A204.1 (cell line): ENCODE measurements around the gene C12orf50.
"Not testable (repeated sequence)": the region's sequence is repeated elsewhere in the genome, so short reads cannot be mapped to it uniquely, and the experiment has no call there.

Source experiments
- FAIRE-seq: peaks from 2 replicates; lab custom pipeline; 2012; peaks lifted over from hg19 to GRCh38; lab: Jason Lieb, UNC

Gene C12orf50, protein sequence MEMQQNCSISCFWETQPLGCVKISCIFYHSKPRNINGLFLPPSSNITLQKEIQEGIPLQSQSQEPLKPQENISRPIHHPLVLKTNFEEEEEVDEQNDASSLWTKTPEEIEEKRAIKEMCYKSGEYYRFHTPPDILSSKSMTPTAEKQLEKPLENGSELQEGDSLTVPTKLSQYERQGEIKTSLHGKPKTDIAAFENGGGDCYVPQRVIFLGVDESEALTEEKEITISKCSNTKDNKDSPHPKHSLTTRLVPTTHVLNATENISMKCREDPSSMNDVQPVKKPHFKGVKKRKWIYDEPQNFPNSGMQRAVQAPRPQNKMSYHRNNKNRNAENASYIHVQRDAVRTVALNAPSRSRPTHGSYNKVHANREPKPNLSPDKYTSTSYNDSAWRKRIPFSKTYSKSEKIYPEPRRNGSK

DNA sequence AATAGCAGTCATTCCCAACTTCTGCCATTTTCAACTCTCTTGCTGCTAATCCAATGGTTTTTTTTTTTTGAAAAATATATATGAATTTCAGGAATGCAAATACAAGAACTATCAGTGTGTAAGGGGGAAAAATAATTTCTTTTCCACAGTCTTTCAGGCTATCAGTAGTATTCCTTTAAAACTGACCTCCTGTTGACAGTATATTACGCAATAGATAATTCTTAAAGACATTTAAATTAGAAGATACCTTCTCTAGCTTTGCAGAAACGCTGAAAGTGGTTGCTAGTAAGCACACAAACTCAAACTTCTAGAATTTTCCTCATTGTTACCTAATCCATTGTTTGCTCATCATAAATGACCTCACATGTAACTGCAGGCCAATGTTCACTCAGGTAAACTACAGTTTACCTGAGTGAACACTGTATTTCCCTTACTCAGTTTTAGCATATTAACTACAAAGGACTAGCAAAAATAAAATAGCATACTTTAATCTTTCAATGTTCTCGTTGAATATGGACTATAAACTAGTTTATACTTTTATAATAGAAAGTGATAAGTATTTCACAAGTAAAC, at the start of gene C12orf50:
Gene C12orf50 (minus strand): TSS at position 309 of the 573 bp plus-strand sequence. CDS start 2,439 bp downstream, outside the sequence.
- FAIRE-seq = no peak

DNA sequence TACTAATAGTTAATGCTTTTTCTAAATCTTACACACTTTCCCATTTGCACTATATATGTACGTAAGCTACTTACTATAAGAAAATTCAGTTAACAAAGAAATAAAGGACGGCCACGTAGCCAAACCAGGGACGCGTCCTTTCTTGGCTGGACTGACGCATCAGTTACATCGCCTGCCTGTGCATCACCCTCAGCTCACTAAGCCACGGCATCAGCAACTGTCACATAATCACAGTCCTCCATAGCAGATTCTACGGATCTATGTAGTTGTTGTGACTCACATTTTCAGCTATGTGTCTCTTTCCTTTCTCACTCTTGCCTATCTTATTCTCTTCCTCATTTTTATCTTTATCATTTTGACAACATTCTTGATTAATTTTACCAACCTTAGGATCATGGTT, 38.1 kb upstream of the C12orf50 start:
- no peak for FAIRE-seq

DNA sequence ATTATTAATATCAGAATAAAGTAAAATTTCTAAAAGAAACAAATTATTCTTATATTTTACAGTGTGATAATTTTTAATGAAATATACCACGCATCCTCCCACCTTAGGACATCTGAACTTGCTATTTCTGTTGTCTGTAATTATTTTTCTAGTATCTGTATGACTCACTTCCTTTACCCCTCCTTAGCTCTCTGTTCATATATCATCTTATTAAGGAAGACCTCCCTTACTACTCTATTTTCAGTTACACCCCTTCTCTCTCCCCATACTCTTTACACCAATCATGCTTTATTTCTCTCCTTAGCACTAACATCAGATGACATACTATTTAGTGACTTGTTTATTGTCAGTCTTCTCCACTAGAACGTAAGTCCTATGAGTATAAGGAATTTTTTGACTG, 34.2 kb upstream of the C12orf50 start:
- FAIRE-seq = no peak

DNA sequence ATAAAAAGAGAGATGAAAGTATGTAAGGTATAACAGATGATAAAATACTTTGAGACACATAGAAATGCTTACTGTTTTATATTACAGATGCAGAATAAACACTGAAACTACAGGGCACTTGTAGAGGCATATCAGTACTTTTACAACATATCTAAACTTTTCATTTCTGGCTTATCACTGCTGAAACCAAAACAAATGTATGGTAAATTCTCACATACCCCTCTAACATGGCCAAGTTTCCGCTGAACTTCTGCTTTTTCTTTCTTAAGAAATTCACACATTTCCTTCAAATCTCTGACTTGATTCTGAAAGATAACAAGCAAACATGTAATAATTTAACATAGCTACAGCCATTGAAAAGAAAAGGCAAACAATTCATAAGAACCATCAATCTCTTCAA, 33.3 kb upstream of the C12orf50 start:
- FAIRE-seq = no peak

DNA sequence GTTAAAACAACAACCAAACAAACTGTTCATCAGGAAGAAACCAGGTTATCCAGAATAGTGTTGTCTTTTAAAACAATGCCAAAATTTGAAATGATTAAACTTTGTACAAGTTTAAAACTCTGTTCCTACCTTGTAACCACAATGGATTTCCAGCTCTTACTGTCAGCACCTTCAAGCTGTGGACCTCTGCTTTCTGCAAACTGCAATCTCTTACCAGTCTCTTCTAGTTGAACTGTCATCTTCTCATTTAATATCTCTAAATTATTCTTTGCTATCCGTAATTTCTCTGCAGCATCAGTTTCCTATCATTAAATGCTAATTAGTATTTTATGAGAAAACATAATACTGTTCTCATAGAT, 29.5 kb upstream of the C12orf50 start:
- no peak for FAIRE-seq

DNA sequence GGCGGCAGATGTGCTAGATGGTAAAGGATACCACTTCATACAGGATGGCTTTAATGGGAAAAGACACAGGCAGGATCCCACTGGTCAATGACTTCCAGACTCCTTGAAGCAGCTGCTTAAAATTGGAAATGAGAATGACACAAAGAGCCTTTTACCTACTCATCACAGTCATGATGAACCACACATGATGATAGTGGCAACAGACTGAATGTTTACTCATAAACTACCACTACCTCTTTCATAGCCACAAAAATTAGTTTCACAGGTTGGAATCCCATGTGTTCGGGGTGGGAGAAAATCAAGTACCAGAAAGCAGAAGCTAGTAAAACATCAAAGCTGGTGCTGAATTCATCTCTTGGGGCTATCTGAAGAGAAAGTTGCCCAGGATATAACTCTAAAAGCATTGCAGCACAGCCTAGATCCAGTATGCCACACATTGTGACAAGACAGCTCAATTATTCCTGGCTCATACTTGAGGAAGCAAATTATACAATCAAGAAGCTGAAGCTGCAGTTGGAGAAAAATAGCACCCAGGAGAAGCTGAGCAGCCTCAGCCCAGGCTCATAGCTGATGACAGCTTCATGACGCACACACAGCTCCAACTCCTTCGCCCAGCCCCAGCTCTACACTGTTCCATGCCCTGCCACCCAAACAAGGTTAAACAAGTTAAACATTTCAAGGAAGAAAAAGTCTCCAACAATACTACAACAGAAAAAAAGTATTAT, 29.0 kb upstream of the C12orf50 start:
- no peak for FAIRE-seq

DNA sequence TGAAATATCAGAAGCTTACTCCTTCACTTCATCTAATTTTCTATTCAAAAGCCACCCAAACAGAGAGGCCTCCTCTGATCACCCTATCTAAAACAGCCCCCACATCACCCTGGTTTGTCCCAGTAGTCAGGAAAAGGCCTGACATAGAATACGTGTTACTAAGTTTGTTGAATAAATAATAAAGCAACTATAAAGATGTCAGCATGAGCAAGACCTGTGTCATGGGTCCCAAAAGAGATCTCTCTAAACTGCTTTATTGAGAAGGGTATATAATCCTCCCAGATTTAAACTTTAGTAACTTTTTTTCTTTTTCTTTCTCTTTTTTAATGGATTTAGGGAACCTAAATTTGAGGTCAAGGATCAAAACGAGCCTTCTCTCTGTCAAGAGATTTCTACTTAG, 27.4 kb upstream of the C12orf50 start:
- no peak for FAIRE-seq

DNA sequence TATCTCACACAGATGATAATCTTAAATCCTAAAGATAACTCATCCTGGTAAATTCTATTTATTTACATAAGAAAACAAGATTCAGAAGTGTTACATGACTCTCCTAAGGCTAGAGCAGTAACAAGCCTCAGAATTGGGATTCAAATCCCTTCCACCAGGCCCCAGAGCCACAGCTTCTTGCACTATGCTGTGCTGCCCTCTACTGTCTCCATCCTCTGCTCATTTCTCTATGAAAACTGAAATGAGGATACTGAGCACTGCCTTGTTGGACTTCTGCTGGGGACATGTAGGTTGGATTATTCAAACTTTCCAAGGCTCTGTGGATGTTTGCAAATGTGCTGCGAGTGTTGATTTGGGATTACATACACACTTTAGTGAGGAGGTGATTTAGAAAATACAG, 23.5 kb upstream of the C12orf50 start:
- peak; percentile 25 for FAIRE-seq

DNA sequence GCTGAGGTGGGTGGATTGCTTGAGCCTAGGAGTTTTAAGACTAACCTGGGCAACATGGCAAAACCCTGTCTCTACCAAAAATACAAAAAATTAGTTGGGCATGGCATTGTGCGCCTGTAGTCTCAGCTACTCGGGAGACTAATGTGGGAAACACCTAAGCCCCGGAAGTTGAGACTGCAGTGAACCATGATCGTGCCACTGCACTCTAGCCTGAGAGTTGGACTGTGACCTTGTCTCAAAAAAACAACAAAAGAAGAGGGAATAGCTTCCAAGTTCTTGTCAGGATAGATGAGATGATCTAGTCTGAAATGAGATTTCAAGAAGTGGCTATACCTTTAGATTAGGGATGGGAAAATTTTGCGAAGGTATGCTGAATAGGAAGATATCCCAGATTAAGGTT, 14.8 kb upstream of the C12orf50 start:
- no peak for FAIRE-seq

DNA sequence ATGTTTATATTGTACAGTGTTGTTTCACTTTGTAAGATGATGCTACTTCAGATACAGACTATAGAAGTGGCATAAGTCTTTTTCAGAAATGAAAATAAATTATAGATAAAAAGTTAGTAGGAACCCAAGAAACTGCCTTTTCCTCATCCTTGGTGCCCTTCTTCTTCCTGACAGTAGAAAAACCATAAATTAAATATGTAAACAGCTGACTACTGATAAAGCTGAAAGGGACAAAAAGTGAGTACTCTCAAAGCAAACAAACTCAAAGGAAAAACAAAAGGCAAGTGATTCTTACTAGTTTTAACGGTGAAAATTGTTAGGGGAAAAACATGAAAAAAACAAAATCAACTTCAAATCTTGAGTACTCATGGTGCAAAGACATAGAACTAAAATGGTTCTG, 8.6 kb upstream of the C12orf50 start:
- no peak for FAIRE-seq

DNA sequence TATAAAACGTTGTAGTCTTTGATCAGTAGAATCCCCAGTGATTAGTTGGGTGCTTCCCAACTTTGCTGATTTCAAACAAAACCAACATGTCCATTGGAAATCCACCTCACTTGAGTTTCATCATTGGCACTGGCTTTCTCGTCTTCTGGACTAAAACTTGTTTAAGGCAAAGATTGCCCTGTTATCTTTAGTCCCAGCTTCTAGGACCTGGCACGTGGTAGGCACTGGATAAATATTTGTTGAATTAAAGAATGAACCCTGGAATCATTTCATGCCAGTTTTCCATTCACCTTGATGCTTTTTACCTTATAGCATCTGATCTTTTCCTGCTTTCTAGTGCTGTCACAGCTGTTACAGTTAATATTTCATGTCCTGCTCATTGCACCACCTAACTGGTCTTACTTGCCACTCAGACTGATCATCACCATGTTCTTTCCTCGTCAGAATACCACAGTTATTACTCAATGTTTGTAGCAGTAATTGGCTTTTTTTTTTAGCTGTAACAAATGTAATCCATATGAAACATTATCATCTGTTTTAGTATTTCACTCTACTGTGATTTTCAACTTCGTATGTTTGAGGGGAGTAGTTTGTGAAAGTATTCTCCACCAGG, 7.3 kb upstream of the C12orf50 start:
- FAIRE-seq = no peak

DNA sequence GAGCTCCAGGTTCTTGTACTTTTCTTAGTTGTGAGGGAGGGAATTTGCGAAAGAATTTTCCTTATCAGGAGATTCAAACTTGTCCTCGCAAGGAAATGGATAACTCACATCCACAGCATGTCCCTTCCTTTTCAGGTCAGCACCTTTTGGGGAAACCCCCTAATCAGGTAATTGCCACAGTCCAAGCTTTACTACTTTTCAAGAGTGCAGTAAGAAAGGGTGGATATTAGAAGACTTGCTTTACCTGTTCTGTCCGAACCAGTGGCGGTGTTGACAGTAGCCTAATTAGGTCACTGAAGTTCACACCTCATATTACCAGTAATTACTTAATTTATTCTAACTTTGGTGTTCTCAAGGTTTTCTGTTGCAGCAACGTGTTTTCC, 6.7 kb upstream of the C12orf50 start:
- no peak for FAIRE-seq

DNA sequence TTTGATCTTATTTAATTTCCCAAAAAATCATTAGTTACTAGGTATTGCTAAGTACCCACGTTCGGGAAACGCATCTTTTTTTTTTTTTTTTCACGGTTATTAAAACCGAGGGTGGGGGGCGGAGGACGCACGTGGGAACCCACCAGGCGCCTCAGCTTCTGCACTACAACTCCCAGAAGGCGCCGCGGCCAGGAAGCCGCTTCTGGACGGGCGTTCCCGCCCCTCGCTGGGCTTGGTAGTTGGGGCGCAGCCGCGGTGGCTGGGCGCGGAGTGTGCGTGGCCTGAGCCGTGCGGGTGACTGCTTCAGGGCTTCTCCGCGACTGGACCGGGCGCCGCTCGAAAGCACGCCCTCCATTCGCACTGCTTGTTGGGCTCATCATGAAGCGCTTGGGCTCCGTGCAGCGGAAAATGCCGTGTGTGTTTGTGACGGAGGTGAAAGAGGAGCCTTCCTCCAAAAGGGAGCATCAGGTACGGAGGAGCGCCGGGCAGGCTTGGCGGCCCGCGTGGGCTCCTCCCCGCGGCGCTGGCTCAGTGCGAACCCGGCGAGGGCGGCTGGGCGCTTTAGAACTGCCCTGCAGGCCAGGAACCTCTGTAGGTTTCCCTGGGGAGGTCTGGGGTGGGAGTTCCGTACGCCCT, 6.2 kb upstream of the C12orf50 start:
- FAIRE-seq = no peak

DNA sequence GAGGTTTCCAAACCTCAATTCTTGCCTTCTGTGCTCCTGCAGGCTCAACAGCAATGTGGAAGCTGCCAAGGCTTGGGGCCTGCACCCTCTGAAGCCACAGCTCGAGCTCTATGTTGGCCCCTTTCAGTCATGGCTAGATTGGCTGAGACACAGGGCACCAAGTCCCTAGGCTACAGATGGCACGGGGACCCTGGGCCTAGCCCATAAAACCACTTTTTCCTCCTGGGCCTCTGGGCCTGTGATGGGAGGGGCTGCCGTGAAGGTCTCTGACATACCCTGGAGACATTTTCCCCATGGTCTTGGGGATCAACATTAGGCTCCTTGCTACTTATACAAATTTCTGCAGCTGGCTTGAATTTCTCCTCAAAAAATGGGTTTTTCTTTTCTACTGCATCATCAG, 2.0 kb upstream of the C12orf50 start:
- FAIRE-seq = not testable (repeated sequence)

DNA sequence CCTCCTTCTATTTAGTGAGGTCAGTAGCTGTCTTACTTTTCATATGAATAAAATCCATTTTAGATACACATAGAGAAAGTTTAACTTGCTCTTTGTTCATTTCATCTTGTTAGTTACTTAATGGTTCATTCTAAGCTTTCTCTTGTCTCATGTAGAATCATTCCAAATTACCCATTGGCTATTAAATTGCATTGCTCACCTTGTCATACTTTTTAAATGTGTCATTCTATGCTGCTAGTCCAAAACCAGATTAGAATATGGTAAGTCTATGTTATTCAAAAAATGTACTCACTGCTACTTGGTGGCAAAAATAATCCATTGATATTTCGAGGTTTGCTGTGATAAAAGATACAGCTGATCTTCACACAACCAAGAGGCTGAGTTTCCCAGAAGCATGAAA, 3.0 kb downstream of the C12orf50 start:
- no peak for FAIRE-seq

DNA sequence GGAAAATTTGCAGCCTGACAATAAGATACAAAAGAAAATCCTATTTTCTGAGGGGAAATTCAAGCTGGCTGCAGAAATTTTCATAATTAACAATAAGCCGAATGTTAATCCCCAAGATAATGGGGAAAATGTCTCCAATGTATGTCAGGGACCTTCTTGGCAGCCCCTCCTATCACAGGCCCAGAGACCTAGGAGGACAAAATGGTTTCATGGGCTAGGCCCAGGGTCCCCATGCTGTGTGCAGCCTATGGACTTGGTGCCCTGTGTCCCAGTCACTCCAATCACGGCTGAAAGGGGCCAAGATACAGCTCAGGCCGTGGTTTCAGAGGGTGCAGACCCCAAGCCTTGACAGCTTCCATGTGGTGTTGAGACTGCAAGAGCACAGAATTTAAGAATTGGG, 11.2 kb downstream of the C12orf50 start:
- FAIRE-seq = no peak

DNA sequence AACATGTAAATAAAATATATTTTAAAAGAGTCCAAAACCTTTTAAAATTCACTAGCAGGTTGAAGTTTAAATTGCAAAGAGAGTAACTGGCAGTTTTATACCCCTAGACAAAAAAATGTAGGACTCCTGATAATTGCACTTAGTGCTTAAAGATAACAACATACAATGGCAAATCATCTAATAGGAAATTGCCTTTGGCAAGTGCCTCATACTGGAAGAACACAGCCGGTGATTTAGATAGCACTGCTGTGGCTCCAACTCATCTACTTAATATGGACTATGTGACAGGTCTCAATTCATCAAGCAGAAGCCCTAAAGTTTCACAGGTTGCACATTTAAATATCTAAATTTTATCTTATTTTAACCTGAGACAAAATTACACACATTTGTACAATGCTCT, 13.4 kb downstream of the C12orf50 start:
- no peak for FAIRE-seq

DNA sequence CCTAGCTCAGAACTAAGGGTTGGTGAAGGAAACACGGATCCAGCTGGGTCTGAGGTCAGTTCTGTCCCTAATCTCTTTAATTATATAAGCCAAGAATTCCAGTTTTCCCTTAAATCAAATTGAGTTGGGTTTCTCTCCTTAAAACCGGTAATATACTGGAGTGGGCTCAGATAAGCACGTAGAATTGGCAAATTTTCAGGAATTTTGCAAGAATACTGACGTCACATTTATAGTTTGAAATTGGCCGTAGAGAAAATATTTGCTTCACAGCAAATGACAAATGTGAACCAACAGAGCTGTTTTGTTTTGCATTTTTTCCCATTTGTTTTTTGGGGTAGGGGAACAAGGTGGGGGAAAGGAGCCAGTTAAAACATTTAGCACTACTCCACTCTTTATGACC, 17.4 kb downstream of the C12orf50 start:
- FAIRE-seq = no peak

DNA sequence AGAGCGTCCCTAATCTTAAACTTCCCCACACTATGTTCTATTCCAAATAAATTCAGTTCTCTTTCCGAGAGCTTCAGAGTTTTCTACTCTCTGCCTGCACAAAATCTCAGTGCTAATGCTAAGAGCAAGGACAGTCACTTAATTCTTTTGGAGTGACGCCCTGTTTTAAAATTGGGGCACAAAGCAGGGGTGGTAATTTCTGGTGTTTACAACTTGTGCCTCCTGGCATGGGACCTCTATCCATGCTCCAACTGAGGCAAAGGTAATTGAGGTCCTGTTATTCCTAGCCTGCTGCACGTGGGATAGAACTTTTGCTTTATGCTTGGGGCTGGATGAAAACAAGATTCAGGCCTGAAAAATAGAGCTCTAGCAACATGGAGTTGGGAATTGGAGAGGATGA, 22.9 kb downstream of the C12orf50 start:
- no peak for FAIRE-seq

DNA sequence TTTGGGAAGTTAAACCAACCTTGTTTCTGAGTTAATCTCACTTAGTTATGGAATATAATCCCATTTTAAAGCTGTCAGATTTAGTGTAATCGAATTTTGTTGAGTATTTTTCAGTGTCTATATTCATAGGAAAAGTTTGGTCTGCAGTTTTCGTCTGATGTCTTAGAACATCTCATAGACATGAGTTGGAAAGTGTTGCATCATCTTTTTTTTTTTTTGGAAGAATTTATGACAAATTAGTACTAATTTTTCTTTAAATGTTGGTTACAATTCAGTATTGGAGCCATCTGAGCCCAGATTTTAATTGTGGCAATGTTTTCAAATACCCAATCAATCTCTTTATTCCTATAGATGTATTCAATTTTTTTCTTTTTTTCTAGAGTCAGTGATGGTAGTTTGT, 27.9 kb downstream of the C12orf50 start:
- no peak for FAIRE-seq

DNA sequence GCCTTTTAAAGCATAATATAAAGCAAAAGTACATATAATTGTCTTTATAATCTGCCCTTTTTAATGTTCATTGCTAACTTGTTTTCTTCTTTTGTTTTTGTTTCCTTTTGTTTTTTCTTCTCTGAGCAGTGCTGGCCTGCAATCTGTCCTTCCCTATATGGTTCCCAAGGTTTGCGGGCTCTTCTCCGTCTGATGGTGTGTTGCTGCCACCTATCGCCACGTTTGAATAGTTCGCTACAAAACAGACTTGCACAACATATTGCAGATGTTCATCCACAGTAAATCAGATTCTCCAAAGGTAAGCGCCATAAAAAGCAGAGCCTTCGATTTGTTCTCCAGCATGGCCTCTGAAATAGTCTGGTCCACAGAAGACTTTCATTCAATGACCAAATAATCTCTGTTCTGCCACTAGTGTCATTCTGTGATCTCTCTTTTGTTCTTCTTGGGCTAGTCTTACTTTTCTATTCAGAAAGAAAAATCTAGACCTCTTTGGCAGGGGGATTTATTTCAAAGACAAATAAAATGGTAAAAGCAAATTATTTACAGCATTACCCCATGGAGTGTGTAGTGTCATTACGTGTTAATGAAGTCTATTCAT, 33.5 kb downstream of the C12orf50 start:
- FAIRE-seq = peak; percentile 85

DNA sequence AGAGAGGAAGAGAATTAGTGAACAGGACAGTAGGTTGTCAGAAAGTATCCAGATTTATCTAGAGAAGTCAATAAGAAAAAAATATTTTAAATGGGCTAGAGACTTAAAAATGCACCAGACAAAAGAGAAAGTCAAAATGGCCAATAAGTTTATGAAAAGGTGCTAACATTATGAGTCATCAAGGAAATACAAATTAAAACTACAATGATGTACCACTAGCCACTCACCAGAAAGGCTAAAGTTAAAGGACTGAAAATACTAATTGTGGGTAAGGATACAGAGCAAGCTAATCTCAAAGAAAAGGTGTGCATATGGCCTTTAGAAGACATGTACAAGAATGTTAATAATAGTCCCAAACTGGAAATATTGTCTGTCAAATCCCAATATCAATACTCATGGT, 37.7 kb downstream of the C12orf50 start:
- FAIRE-seq = no peak
